GM21526 (cell line): ENCODE measurements around the gene ZCCHC17.

Source experiments
- ATAC-seq: cut with Tn5 transposase; IDR thresholded peaks from one replicate; pipeline ENCODE4 v1.9.1; 2021; ENCODE audit warnings: moderate library complexity; ENCODE audit not compliant: unreplicated experiment, low FRiP score

ZCCHC17 gene

DNA sequence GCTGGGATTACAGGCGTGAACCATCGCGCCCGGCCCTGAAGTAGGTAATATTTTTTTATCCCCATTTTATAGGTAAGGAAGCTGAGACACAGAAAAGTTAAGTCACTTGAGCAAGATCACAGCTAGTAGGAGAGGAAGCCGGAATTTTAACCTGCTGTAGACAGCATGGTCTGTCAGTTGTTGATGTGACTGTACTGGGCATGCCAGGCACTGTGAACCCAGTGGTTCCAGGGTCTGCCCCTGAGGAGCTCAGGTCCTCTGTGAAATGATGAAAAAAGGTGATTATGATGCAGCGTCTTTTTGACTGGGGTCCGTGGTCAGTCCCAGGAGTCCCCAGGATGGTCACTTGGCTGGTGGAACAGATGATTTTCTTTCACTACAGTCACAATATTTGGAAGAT, 92.8 kb downstream of the ZCCHC17 start:
- ATAC-seq: no peak

DNA sequence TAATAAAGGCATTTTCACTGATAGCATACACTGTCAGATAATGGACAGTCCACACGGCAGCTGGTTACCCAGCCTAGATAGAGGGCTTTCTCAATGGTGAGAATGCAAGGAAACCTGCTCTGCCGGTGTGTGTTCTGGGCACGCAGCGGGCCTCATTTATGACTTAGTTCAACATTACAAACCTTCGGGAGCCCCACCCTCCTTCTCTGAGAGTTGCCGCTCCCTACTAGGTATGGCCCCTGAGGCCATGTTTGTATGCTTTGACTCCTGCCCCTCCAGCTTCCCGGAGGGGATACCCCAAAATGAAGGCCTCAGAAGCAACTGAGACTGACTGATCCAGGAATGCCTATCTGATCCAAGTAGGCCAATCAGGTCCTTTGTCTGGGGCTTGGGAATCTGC, 93.2 kb downstream of the ZCCHC17 start:
- no peak for ATAC-seq

DNA sequence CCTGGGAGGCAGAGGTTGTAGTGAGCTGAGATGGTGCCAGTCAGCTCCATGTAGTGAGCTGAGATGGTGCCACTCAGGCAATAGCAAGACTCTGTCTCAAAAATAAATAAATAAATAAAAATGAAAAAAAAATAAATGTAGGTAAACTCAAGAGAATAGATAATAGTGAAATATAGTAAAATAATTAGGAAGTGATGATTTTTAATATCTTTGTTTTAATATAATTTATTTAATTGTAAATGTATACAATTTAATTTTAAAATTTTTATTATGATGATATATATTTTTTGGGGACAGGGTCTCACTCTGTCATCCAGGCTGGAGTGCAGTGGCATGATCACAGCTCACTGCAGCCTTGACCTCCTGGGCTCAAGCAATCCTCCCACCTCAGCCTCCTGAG, 96.6 kb downstream of the ZCCHC17 start:
- no peak for ATAC-seq

DNA sequence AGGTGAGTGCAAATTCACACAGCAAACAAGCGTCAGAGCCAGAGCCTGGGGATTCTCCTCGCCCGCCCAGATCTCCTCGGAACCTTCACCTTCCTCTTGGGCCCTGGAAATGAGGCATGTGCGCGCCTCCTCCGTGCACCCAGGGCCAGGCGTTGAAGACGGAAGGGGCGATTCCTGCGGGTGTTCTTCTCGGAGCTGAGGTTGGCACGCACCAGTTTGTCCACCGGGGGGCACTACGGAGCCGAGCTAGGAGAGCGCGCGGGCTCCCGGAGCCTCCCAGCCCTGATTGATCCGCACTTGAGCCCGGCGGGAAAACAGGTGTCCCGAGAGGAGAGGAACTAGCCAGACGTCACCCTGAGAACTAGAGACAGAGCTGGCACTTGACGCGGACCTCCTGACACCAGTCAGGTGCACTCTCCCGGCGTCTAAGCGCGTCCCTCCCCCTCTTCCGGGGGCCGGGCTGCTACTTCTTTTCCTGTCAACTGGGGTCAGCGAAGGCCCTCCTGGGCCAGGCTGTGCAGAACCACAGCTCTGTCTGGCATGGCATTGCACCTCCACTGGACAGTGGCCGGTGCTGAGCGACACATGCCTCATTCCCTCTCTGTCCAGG, 97.9 kb downstream of the ZCCHC17 start:
- ATAC-seq: no peak

DNA sequence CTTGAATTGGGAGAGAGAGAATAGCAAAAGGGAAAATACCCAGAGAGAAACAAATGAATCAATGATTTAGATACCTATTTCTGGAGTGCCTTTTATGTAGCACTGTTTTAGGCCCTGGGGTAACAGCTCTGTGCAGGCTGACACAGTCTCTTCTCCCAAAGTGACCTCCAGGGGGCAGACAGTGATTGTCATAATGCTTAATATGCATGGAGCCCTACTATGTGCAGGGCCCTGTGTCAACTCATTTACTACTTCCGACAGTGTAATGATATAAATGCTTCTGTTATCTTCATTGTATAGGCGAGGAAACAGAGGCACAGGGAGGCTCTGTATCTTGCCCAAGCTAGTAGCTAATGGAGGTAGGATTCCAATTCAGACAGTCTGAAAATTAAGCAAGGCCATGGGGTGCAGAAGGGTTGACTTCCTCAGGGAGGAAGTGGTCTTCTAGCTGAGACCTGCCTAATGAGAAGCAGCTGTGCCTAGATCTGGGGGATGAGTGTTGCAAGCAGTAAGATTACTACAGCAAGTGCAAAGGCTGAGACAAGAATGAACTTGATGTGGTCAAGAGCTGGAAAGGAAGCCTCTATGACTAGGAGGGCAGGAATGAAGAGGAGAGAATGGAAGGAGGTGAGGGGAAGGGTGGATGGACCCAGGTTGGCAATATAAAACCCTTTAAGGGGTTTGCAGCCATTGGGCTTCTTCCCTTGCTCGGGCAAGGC, 100.0 kb downstream of the ZCCHC17 start:
- ATAC-seq: no peak

DNA sequence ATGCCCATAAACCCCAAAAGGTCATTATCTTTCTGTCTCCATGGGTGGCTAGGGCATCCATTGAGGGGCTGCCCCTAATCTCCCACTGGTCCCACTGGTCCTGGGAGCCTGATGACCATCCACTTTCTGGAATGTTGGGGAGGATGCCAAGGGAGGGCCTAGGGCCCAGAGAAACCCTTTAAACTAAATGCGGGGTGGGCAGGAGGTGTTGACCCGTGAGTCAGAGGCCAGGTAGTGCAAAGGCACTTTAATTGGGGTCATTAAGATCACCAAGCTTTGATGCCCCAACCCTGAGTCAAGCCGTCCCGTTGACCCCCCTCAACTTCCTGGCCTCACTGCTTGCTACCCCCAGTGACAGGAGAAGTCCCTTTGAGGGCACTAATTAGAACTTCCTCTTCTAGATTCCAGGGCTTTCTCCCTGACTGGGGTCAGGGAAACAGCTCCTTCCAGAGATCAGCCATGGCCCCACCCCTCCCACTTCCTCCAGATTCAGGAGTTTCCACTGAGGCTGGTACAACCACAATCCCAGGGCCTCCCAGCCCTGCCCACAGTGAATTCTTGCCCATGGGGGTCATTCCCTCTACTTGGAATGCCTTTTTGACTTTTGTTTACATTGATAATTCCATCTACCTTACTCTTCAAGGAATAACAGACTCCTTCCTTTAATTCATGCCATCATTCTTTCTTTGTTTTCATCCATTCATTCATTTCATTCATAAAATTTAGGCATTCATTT, 100.7 kb downstream of the ZCCHC17 start:
- no peak for ATAC-seq

DNA sequence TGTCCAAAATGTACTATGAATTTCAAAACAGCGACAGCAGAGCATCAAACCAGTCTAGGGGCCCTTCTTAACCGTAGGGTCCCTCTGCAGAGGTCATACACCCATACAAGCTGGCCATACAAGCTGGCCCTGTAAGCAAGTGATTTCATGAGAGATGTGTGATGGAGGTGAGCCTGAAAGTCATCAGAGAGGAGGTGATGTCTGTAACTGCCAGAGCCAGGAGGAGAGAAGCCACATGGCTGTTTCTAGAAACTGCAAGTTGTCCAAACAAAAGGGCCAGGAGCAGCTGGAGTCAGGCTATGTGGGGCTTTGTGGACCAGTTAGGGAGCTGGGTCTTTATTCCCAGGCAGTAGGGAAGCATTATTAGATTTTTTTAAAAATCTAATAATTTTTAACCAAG, 101.4 kb downstream of the ZCCHC17 start:
- ATAC-seq: no peak

DNA sequence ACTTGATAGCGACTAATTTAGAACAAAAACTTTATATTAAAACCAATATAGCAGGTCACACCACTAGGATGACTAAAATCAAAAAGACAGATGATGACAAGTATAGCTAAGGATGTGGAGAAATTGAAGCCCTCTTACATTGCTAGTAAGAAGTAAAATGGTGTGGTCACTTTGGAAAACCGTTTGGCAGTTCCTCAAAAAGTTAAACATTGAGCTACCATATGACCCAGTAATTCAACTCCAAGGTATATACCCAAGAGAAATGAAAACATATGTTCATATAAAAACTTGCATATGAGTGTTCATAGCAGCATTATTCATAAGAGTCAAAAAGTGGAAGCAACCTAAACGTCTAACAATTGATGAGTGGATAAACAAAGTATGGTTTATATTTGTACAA, 103.1 kb downstream of the ZCCHC17 start:
- no peak for ATAC-seq

GRCh38 chr1:31400393-31400792, 103.6 kb downstream of the ZCCHC17 start:
- no peak for ATAC-seq

- ATAC-seq: no peak
Observed at GRCh38 chr1:31401241-31401640, 104.4 kb downstream of the ZCCHC17 start.

DNA sequence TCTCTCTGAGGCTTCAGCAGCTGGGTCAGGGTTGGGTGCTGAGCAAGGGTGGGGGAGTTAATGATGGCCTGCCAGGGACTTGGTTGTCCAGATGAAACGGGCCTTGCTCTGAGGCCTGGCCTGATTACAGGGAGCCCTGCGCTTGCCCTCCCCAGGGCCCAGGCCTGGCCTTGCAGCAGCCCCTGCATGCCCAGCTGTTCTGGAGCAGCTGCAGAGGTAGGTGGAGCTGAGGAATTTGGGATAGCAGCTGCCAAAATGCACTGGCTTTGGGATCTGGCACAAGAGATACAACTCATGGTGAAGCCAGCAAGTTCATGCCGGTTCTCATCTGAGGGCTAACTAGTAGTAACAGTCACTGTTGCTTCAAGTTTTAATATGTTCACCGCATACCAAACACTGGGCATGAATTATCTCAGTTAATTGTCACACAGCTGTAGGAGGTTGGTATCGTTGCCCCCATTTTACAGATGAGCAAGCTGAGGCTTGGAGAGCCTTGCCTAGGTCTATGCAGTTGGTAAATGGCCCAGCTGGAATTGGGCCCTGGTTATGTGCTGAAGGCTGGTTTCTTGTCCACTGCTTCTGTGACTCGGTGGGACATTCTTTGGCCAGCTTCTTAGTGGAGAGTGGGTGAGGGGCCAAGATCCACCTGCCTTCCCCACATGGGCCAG, 108.9 kb downstream of the ZCCHC17 start:
- ATAC-seq: no peak

- no peak for ATAC-seq
Observed at GRCh38 chr1:31407029-31407626, 110.3 kb downstream of the ZCCHC17 start.

DNA sequence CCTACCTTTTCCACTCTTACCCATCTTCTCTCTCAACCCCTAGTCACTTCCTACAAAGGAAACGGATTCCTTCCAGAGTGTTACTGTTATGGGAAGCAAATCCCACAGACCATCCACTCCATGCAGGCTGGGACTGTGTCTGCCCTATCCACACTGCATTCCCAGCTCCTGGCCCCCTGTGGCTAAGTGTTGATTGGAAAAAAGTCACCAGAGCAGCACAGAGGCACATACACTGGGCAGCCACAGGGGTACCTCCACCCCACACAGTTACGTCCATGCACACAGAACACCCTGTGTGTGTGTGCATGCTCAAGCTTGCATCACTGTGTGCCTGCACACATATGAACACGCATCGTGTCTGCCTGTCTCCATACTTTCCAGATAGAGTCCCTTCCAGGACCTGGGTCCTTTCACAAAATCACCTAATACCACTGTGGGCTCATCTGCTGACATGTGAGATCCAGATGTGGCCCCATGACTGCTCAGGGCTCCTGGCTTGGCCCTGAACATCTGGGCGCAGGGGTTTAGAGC, 112.0 kb downstream of the ZCCHC17 start:
- no peak for ATAC-seq

DNA sequence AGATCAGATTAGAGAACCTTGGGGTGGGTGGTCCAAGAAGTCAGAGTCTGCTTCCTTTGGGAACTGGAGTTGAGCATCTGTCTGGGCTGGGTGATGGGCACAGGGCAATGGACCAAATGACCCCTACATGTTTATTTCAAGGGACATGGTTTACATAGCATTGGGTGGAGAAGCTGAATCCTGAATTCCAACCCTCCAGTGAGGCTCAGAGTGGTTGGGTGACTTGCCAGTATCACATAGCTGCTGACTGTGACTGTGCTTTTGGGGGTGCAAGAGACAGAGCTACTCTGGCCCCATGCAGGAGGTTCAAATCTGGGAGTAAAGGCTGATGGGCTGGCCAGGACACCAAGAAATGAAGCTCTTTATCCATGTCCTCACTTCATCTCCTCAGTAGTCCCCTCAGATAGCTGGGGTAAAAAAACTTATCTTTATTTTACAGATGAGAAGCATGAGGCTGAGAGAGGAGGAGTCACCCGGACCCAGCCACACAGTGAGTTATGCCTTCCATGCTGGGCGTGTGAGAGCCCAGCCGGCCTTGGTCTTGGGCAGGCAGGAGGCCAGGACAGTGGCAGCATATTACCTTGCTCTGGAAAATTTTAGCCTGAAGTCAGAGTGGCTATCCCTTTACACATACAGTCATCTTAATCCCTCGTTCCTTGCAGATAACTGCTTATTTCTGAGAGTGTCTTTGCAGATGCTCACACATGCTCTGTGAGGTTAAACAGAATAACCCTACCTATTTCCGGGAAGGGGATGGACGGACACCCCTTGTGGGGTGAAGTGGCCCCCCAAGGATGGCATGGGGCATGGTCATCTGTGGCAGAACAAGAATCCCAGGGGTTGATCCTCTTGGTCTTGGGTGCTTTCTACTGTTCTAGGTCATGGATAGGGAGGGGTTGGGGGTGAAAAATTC, 113.4 kb downstream of the ZCCHC17 start:
- no peak for ATAC-seq

DNA sequence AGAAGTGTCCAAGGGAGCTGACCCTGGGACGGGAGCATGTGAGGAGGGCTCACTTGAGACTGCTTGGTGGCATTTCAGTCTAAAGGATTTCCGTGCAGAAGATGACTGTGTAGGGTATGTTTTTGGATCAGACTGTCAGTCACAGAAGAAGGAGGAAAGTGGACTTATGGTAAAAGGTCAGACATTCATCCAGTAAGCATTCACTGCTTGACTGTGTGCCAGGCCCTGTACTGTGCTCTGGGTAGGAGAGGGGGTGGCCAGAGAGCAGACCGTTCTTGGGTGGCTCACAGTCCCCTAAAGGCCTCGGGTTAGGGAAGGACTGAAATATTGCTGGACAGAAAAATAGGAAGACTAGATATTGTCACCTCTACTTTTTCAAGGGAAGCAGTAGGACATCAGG, 114.0 kb downstream of the ZCCHC17 start:
- no peak for ATAC-seq

DNA sequence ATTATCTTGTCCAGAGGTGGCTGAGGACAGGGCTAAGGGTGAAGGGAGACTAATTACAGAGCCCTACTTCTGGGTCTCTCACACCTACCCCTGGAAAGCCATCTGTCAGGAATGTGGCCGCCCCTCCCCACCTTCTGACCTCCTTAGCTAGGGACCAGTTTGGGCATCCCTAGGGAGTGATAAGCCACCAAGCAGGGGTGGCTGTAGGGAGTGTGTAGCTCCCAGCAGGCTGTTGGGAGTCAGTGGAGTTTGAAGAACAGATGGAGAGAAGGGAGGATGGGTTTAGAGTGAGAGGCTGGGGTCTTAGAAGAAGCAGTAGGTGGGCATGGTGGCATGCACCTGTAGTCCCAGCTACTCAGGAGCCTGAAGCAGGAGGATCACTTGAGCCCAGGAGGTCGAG, 115.4 kb downstream of the ZCCHC17 start:
- no peak for ATAC-seq

GRCh38 chr1:31412732-31413404, 116.0 kb downstream of the ZCCHC17 start, which contains the start of gene SERINC2:
Gene SERINC2 (plus strand): TSS chr1:31413213. CDS start chr1:31413266, 53 bp downstream.
- ATAC-seq: no peak

DNA sequence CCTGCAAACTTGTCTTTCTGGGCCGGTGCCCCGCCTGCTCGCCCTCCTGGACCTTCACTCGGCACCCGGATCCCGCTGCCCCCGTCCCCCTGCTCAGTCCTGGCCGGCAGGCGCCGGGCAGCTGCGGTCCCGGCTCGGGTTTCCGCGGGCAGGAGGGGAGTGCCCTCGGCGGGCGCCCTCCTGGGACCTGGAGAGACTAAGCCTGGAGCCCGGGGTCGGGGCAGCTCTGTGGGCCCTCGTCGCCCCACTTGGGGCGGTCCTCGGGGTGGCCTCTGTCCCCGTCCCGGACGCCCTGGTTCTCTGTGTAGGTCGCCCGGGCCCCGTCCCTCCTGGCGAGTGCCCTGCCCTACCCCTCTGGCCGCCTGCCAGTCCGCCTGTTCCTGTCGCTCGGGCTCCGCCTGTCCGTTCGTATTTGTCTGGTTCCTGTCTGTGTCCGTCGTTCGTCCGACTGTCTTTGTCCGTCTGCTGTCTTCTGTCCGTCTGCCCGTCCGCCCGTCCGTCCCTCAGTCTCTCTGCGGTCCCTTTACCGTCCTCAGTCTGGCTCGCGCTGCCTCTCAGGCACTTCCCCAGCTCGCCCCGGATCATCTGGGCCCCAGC, 116.7 kb downstream of the ZCCHC17 start:
- no peak for ATAC-seq
